GM19452 (cell line): ENCODE measurements around the gene SMTNL2.

ENCODE experiments used
- ATAC-seq: cut with Tn5 transposase; IDR thresholded peaks from one replicate; pipeline ENCODE4 v1.9.1; 2021; ENCODE audit not compliant: unreplicated experiment

The SMTNL2 gene

DNA sequence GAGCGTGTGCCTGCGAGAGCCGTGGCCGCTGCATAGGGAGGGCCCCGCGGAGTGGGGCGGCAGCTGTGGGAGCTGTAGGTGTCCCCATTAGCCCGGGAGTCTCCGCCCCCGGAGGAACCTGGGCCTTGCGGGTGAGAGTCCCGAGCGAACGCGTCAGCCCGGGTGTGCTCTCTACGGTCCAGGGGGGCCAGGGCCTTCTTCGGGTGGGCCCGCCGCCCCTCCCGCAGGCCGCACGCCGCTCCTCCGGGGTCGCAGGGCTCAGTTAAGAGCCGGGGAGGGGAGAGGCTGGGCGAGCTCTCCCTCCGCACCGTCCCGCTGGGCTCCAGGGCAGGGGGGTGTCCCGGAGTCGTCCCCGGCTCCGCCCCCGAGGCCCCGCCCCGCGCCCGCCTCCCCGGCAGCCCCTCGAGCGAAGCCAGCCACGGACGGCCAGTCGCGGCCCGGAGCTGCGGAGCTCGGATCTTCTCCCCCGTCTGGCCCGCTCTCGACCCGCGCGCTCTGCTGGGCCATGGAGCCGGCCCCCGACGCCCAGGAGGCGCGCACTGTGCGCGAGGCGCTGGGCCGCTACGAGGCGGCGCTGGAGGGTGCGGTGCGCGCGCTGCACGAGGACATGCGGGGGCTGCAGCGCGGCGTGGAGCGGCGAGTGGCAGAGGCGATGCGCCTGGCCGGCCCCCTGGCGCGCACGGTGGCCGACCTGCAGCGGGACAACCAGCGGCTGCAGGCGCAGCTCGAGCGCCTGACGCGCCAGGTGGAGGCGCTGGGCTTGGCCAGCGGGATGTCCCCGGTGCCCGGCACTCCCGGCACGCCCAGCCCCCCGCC, at the start of gene SMTNL2:
TSS of gene SMTNL2 (plus strand) at position 429 of the 816 bp plus-strand sequence. CDS start at position 506, 77 bp downstream.
- ATAC-seq, result no peak

DNA sequence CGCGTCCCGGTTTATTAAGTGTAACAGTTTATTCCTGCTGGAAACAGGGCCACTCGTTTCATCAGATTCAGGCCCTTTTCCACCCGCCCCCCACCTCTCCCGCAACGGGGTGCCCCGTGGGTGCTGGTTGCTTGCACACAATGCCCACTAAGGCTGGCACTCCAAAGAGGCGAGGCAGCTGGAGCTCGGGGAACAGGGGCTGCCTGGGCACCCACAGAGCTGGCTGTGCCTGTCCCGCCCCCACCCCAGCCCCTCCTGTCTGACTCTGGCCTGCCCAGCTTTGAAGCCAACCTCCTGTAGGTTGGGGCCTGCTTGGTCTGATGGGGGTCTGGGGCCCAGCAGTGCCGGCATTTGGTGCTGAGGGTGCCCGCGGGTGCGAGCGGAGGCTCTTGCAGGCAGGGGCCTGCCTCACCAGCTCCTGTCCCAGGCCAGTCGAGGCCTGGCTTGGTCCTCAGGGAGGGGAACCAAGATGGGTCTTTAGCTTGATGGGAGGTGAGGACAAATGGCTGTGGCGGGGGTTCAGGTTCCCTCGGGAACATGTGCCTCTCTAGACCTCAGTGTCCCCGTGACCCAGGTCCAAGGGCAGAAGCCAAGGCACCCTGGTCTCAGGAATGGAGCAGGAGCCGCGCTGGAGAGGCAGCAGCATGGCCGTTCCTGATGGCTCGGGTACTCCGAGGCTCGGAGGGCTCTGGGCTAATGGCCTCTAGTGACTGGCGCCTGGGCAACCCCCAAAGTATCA, 49.2 kb upstream of the SMTNL2 start:
- no peak for ATAC-seq

DNA sequence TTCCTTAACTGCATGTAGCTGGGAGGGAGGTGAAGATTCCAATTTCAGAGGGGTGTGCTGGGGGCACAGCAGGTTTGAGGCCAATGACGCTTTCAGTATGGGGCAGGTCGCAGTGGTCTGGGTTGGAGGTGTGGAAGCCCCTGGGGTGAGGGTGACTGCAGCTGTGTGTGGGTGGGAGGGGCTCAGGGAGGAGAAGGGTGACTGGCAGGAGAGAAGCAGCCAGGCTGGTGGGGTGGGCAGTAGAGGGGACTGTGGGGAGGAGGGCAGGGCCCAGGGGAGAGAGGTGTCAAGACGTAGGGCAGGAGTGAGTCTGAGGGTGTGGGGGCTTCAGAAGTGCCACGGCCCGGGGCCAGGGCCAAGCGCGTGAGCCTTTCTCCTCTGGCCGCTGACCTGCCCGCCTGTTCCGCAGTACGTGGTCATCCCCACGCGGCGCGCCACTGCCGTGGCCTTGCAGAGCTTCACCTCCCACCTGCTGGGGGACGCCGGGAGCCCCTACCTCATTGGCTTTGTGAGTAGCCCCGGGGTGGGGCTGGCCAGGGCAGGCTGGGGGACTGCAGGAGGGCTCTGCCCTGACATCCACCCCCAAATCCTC, 48.6 kb upstream of the SMTNL2 start:
- ATAC-seq, result no peak

DNA sequence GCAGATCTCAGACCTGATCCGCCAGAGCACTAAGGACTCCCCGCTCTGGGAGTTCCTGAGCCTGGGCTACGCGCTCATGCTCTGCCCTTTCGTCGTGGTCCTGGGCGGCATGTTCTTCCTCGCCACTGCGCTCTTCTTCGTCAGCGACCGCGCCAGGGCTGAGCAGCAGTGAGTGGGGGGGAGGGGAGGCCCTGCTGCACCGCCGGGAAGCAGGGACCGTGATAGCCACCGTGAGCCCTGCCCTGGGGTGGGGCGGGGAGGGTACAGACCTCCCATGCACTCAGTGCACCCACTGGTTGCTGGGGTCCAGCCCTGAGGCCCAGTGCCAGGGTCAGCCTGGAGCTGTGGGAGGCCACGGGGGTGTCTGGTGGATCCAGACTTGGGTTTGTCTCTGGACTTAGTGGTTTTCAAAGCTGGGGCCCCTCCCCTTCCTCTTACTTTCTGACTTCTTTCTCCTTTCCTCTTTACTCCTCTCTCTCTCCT, 48.0 kb upstream of the SMTNL2 start:
- no peak for ATAC-seq

DNA sequence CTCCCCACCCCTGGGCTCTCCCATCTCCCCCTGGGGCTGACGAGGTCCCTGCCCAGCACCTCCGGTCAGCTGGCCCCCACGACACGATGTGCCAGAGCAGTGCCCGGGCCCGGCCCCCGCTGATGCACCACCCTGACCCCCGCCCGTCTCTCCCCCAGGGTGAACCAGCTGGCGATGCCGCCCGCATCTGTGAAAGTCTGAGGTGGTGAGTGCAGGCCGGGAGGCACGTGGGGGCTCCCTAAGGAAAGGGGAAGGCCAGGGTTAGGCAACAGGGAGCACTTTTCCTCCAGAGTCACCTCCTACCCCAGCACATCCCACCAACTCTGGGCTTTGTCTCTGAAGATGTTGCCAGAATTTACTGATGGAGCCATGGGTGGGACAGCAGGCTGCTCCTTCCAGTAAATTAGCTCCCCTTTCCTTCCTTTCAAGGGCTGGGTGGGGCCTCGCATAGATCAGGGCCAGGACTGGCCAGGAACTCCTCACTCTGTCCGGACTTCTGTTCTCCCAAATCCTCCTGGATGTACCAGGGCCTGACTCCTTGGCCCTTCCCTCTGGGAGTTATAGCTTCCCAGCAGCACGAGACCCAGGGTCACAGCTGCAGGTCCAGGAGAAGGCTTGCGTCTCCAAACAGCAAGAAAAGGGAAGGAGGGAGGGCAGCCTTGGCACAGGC, 47.5 kb upstream of the SMTNL2 start:
- ATAC-seq, result no peak

DNA sequence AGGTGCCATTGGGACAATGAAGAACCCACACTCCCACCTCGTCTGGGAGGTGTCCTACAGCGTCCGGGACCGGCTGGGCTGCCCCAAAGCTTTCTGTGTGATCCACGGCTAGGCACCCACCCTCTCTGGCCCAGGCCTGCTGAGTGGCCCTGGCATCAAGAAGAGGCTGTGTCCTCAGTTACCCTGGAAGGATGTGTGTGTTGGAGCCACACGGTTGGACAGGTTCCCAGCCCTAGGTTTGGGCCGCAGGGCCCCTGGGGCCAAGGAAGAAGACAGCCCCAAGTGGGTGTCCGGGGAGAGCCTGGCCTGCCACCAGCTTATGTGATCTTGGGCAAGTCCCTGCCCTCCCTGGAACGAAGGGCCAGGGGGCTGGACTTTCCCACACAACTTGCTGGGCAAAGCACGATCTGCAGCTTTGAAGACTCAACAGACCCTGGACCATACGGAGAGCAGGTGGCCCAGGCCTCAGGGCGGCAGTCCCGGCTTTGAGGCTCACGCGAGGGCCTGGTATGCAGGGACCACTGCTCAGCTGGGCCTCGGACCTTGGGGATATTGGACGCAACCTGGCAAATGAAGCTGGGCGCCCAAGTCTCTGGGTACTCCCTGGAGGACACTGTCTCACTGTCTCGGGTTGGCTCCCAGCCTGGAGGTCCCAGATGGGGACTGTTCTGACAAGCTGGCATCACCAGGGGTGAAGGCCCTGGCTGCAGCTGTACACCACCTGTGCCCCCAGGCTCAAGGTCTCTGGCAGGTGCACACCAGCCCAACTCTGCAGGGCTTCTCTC, 46.7 kb upstream of the SMTNL2 start:
- no peak for ATAC-seq

DNA sequence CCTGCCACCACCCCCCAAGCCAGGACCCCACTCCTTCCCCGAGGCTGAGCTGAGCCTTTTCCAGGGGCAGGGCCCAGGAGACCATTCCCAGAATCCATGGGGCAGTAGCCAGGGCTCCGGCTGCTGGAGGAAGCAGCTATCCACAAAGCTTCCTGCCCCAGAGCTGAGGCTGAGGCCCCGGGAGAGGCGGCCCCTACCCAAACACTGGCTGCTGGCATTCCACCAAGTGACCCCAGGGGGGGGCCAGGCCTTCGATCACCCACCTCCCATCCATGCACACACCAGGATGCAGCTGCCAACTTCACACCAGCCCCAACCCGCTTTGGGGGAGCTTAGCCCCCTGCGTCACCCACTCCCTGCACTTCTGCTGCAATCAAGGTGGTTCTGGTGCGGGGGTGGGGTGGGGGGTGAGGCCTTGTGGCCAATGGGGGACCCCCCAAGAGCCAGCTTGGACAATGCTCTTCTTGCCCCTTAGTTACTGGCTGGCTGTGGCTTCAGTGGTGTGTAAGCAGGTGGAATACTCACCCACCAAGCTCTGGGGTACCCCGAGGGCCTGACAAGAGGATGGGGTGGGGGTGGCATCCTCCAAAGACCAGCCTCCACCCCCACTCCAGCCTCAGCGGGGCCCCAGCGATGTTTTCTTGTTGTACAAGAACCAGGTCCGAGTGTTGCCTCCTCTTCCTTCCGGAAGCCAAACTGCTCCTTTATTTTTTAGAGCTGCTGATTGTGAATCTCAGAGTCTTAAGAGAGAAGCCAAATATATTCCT, 45.9 kb upstream of the SMTNL2 start:
- no peak for ATAC-seq

DNA sequence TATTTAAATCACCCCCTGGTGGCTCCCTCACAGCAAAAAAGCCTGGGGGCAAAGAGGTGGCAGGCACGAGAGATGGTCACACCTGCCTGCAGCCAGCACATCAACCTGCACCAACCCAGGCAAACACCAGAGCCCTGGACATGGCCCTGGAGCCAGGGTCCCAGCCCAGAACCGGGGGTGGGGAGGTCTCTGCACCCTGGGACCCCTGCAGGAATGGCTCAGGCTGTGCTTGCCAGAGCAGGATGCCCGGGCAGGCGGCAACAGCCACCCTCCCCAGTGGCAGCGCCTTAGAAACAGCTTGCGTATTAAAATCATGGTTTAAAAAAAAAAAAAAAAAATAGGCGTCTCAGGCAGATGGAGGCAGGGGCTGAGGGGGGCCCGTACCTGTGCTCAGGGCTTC, 45.3 kb upstream of the SMTNL2 start:
- ATAC-seq, result no peak

DNA sequence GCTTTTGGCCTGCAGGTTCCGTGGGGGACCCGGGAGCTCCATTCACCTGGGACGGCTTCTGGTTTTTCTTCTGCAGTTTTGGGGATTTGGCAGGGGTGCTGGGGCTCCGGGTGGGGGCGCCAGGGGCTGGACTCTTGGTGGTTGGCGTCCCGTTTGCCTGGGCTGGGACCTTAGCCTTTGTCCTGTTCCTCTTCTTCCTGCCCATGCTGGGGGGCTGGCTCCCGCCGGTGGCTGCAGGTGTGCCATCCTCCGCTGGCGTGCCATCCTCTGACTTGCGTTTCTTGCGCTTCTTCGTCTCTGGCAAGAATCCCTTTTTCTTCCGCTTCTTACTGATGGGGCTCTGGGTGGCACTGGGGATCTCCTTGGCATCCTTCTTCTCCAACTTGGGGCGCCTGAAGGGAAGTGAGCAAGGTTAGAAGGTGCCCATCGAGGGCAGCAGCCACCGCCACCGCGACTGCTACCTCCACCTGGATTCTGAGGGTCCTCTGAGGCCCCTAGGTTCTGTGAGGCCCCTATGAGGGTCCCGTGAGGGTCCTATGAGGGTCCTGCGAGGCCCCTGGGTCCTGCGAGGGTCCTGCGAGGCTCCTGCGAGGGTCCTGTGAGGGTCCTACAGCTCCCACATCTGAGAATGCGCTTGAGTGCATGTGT, 44.6 kb upstream of the SMTNL2 start:
- ATAC-seq, result no peak

DNA sequence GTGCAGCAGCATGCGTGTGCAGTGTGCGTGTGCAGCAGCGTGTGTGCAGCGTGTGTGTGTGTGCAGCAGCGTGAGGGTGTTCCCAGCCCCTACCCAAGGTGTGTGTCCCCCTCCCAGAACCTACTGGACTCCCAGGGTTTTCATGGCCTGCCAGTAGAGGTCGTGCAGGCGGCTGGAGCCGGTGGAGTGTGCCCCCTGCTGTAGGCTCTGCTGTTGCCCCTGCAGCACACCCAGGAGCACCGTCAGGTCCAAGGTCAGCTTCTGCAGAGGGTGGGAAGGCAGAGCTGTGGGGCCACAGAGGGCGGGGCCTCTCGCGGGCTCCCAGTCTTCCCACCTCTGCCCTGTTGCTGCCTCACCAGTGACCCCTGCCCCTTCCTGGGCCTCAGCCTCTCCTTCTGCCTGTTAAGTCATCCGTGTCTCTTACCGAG, 44.1 kb upstream of the SMTNL2 start:
- no peak for ATAC-seq

DNA sequence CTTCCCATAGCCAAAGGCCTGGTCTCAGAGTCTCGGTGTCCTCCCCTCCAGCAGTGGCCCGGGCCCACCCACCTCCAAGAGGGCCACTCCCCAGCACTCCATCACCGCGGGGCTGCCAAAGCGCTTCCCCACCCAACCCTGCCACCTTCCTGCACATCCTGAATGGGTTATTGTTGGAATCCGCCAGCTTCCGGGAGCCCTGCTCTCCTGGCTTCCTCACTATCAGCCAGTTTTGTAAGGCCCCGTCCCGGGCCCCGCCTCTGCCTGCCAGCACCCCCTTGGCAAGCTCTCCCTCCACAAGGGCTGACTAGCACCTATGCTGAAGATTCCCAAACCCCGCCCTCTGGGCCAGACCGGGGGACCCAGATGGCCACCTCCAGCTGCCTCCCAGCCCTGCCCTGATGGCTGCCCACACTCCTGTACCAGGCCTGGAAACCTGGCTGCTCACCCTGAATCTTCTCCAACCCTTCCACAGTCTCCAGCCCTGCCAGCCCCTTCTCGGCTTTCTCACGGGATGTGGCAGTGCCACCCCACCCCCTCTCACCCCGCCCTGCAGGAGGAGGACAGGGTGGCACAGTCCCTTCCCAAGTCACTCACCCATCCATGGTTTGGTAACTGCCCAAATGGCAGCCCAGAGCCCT, 43.5 kb upstream of the SMTNL2 start:
- ATAC-seq, result no peak

DNA sequence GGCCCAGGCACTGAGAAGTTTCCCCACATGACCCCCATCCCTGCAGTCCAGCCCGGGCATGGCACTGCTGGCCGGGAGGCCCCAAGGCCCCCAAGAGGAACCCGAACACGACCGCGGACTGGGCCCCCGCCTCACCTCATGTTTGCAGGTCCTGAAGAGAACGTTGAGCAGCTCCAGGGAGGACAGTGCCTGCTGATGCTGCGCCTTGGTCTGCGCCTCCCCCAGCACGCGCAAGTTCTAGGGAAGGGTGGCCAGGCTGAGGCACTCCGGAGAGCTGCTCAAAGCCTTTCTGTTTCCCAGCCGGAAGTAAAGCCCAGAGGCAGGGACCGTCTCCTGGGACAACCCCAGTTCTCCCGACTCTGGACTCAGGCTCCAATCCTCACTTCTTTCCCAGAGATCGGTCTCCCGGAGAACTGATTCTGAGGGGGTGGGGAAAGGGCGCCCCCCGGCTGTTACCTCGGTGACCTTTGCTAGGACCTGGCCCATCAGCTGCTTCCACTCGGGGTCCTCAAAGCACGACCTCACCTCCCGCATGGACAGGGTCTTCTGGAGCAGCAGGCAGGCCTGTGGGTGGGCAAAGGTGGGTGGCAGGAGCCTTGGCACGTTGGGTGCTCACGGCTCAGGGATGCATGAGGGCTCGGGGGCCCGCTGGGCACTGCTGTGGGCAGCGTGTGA, 42.9 kb upstream of the SMTNL2 start:
- ATAC-seq, result no peak

DNA sequence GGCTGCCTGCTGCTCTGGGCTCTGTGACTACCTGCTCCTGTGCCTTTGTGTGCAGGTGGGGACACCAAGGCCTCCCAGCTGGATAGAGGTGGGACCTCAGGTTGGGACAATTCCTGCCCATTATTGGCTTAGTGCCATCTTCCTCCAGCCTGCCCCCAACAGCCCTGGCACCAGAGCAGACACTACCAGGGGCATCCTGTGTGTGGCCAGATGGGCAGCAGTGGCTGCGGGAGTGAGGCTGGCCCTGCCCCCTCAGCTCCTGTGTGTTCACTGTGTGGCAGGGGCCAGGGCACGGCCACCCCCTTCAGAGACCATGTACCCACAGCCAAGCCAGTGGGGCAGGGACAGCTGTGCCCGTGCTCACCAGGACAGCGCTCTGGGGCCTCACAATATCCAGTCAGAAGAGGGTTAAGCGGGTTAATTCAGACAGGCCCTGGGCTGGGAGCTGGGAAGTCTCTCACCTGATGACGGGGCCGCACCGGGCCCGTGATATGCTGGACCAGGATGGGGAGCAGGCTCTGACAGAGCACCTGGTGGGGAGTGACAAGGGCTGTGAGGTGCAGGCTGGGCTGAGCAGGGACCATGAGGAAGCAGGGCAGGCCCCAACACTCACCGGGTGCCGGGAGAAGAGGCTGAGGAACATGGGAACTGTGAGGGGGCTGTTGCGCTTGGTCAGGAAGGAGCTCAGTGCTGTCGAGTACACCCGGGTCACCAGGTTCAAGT, 42.2 kb upstream of the SMTNL2 start:
- no peak for ATAC-seq

DNA sequence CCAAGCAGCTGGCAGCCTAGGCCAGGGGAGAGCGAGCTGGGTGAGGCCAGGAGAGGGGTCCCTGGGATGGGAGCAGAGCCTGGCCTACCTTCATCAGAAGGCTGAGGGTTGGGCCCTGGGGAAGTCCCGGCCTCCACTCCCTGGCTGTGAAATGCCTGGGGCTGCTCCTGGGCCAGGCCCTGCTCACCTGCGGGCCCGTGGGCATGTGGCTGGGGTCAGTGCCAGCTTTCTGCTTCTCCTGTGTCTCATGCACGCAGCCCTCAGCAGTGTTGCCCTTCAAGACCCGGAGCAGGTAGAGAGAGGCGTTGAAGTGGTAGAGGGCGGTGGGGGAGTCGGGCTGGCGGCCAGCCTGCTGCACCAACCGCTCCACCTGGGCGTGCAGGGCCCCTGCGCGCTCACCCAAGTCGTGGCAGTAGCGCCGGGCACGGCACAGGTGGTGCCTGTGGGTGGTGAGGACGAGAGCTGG, 41.6 kb upstream of the SMTNL2 start:
- ATAC-seq, result no peak

DNA sequence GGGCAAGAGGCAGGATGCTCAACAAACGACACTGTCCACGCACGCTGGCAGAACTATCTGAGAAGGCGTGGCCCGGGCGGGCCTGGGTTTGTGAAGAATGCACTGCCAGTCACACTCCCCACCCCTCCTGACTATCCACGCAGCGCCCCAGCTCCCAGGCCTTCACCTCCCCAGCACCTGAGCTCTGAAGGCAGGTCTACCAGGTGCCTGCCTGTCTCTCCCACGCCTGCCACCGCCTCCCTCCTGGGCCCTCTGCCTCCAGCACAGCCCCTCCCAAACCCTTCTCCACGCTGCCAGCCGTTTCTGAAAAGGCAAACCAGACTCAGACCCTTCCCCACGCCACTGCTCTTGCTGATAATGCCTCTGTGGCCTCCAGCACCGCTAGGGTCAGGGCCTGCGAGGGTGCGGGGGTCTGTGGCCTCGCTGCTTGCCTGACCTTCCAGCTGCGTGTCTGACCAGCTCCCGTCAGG, 40.7 kb upstream of the SMTNL2 start:
- ATAC-seq, result no peak

DNA sequence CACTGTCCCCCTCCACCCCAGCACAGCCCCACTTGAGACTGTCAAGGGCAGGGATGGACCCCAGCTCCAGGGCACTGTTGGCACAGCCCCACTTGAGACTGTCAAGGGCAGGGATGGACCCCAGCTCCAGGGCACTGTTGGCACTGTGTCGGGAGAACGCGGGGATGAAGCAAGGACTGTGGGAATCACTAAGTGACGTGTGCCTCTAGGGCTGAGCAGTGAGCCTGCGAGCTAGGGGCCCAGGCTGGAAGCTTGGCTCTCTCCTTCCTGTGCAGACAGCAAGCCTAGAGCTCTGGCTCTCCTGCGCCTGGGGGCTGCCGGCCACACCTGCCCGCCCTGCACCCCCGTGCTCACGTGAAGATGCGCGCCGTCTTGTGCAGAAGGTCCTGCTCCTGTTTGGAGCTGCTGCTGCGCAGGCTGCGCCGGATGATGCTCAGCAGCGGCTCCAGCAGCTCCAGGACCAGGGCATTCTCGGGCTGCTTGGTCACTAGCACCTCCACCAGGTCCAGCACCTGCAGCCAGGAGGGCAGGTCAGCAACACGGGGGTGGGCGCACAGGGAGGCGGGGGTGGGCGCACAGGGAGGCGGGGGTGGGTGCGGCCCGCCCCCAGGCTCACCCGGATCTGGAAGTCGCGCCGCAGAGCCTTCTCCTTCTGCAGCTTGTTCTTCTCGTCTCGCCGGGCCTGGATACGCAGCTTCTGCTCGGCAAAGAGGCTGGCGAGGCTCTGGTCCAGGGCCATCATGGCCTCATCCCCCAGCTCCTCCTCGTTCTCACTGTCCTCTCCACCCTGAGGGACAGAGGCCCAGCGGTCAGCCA, 40.0 kb upstream of the SMTNL2 start:
- ATAC-seq, result no peak

DNA sequence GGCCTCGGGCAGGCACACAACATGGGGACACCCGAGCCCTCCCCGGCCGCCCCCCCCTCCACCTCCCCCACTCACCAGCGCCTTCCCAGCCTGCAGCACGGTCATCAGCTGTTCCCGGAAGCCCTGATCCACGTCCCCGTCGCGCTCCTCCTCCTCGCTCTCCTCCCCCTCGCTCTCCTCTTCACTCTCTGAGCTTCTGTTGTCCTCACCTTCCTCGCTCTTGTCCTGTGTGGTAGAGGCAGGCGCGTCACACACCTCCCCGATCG, 39.4 kb upstream of the SMTNL2 start:
- ATAC-seq, result no peak
